Peyer's patch (tissue), 4 donors: Measurements from ENCODE around the gene ZDHHC12. TPM values are rescaled to one million over a fixed set of nuclear protein-coding genes. Genes with fewer than 3 reads are reported as not detected.

ENCODE experiments used
- DNase-seq, 3 donors: peaks; one replicate each; pipeline ENCODE4 v3.0.0-alpha.2; 2017 to 2019
- H3K27ac ChIP-seq, 4 donors: fragments of 200-600 bp; sonication (generic); one replicate each; pipeline ENCODE4 v1.5.1; 2016 to 2019
- H3K27me3 ChIP-seq, 2 donors: fragments of 200-600 bp; sonication (generic); one replicate each; pipeline ENCODE4 v1.5.1; 2019
- H3K36me3 ChIP-seq, 3 donors: fragments of 200-600 bp; sonication (generic); one replicate each; pipeline ENCODE4 v1.5.1; 2016 to 2019
- H3K4me1 ChIP-seq, 4 donors: fragments of 200-600 bp; sonication (generic); one replicate each; pipeline ENCODE4 v1.5.1; 2016 to 2019
- H3K4me3 ChIP-seq, 4 donors: fragments of 200-600 bp; sonication (generic); 1 replicate in 3 of 4; 2 replicates in 1 of 4; pipeline ENCODE4 v1.5.1; 2016 to 2019; ENCODE audit warnings: mild to moderate bottlenecking in 1 of 4
- H3K9me3 ChIP-seq, 4 donors: fragments of 200-600 bp; sonication (generic); one replicate each; pipeline ENCODE4 v1.5.1; 2016 to 2019; ENCODE audit warnings: mild to moderate bottlenecking in 1 of 4
- CTCF ChIP-seq, 6 experiments: fragments of 450-650 bp in 4 of 6; fragments of 200-600 bp in 2 of 6; sonication (generic) in 1 of 6; IDR thresholded peaks; one replicate each; pipeline ENCODE4 v1.5.1; 2017 to 2019; ENCODE audit warnings: antibody characterized with exemption in 6 of 6, mild to moderate bottlenecking in 3 of 6, moderate library complexity in 1 of 6
- POLR2A ChIP-seq, 2 donors: fragments of 450-650 bp; IDR thresholded peaks; one replicate each; pipeline ENCODE4 v1.5.1; 2017; ENCODE audit warnings: antibody characterized with exemption in 2 of 2, mild to moderate bottlenecking in 2 of 2, moderate library complexity in 2 of 2
- total RNA-seq, 4 donors: library from RNA; depleted of rRNA; stranded (reverse); fragments of >200 nt; gene quantifications; one replicate each; pipeline ENCODE4 v1.1.0, GENCODE V29; 2016

ZDHHC12 gene
- total RNA-seq, 4 donors from 2014 or later, result 21.5 to 177 (median 138) TPM

GRCh38 chr9:128724744-128725211 lies 851 bp upstream of the ZDHHC12 start:
- Histone ChIP-seq H3K4me1 (peaks cover 0 to 13% (median 4%) of the 10 kb centered on the region in 4 donors), H3K27me3 (no peaks in the 10 kb centered on the region), H3K36me3 (peaks cover 0 to 8% (median 0%) of the 10 kb centered on the region in 3 donors), H3K9me3 (no peaks in the 10 kb centered on the region), H3K27ac (peak overlapping the region; percentile 59 to 83 (median 79)), H3K4me3 (peak overlapping the region; percentile 70 to 77 (median 76))
- TF ChIP-seq CTCF (IDR thresholded peaks at IDR 0.05), result peak in 3 of 6 experiments; percentile 30 to 47 (median 42)
- peak; percentile 37 to 64 for TF ChIP-seq POLR2A (IDR thresholded peaks at IDR 0.05)
- peak; percentile 43 to 87 (median 83) for DNase-seq

GRCh38 chr9:128723352-128723865 lies 518 bp downstream of the ZDHHC12 start:
- TF ChIP-seq POLR2A (IDR thresholded peaks at IDR 0.05) (no peak), CTCF (IDR thresholded peaks at IDR 0.05) (no peak)
- H3K4me3 ChIP-seq, result peak overlapping the region; percentile 70 to 77 (median 76)
- no peaks in the 10 kb centered on the region for H3K27me3 ChIP-seq
- H3K36me3 ChIP-seq, result peaks cover 0 to 5% (median 0%) of the 10 kb centered on the region in 3 donors
- H3K9me3 ChIP-seq, result no peaks in the 10 kb centered on the region
- DNase-seq, result peak in 1 of 3 donors; percentile 48
- peaks cover 0 to 16% (median 4%) of the 10 kb centered on the region in 4 donors for H3K4me1 ChIP-seq
- peak overlapping the region; percentile 77 to 85 (median 82) for H3K27ac ChIP-seq

GRCh38 chr9:128722380-128723351 lies 1.3 kb downstream of the ZDHHC12 start:
- Histone ChIP-seq H3K27me3 (no peaks in the 10 kb centered on the region), H3K9me3 (no peaks in the 10 kb centered on the region), H3K27ac (peak overlapping the region in 3 of 4 donors; percentile 81 to 85 (median 83)), H3K4me3 (peak overlapping the region; percentile 70 to 77 (median 76)), H3K4me1 (peaks cover 0 to 16% (median 4%) of the 10 kb centered on the region in 4 donors), H3K36me3 (peaks cover 0 to 5% (median 0%) of the 10 kb centered on the region in 3 donors)
- no peak for TF ChIP-seq POLR2A (IDR thresholded peaks at IDR 0.05)
- TF ChIP-seq CTCF (IDR thresholded peaks at IDR 0.05), result no peak
- peak in 1 of 3 donors; percentile 48 for DNase-seq

GRCh38 chr9:128721487-128722010 lies 2.4 kb downstream of the ZDHHC12 start:
- H3K9me3 ChIP-seq, result no peaks in the 10 kb centered on the region
- H3K4me1 ChIP-seq, result peaks cover 0 to 16% (median 4%) of the 10 kb centered on the region in 4 donors
- H3K27me3 ChIP-seq, result no peaks in the 10 kb centered on the region
- no peak for TF ChIP-seq CTCF (IDR thresholded peaks at IDR 0.05)
- no peak for TF ChIP-seq POLR2A (IDR thresholded peaks at IDR 0.05)
- no peak overlapping the region for H3K4me3 ChIP-seq
- H3K27ac ChIP-seq, result no peak overlapping the region
- H3K36me3 ChIP-seq, result peaks cover 0 to 5% (median 0%) of the 10 kb centered on the region in 3 donors
- no peak for DNase-seq

GRCh38 chr9:128720841-128721486 lies 3.0 kb downstream of the ZDHHC12 start:
- Histone ChIP-seq H3K27ac (no peak overlapping the region), H3K4me3 (no peak overlapping the region), H3K9me3 (no peaks in the 10 kb centered on the region), H3K27me3 (no peaks in the 10 kb centered on the region), H3K36me3 (peaks cover 0 to 5% (median 0%) of the 10 kb centered on the region in 3 donors), H3K4me1 (peaks cover 0 to 16% (median 4%) of the 10 kb centered on the region in 4 donors)
- TF ChIP-seq CTCF (IDR thresholded peaks at IDR 0.05), result no peak
- TF ChIP-seq POLR2A (IDR thresholded peaks at IDR 0.05), result no peak
- DNase-seq, result no peak
